Mesothelial cell of epicardium (in vitro differentiated cells): Measurements from ENCODE around the gene ZNF264. TPM values are rescaled to one million over a fixed set of nuclear protein-coding genes. Genes with fewer than 3 reads are reported as not detected.
"Not testable (repeated sequence)": the region's sequence is repeated elsewhere in the genome, so short reads cannot be mapped to it uniquely, and the experiment has no call there.

Experiments
- DNase-seq, 2 experiments: peaks; one replicate each; pipeline ENCODE4 v3.0.0; 2021; ENCODE audit warnings: low spot score in 2 of 2; ENCODE audit not compliant: unreplicated experiment in 2 of 2
- H3K27ac Mint-ChIP-seq: 2 replicates; pipeline ENCODE4 v1.8.0; 2021; ENCODE audit warnings: mixed read lengths
- H3K27me3 Mint-ChIP-seq: 2 replicates; pipeline ENCODE4 v1.8.0; 2021; ENCODE audit warnings: low read depth, mixed read lengths
- H3K36me3 Mint-ChIP-seq: 2 replicates; pipeline ENCODE4 v1.8.0; 2021; ENCODE audit warnings: mixed read lengths
- H3K4me1 Mint-ChIP-seq: 2 replicates; pipeline ENCODE4 v1.8.0; 2021; ENCODE audit warnings: mixed read lengths
- H3K4me3 Mint-ChIP-seq: 2 replicates; pipeline ENCODE4 v1.8.0; 2021; ENCODE audit warnings: mild to moderate bottlenecking, moderate library complexity, mixed read lengths
- H3K9me3 Mint-ChIP-seq: 2 replicates; pipeline ENCODE4 v1.8.0; 2021; ENCODE audit warnings: mixed read lengths
- total RNA-seq: library from RNA; stranded (reverse); gene quantifications from 3 replicates; pipeline ENCODE4 v1.2.1, GENCODE V29; 2021
- TF ChIP-seq, protein P1 (sequence below): fragments of 200-600 bp; sonication (generic); IDR thresholded peaks from one replicate; pipeline ENCODE4 v1.5.0; 2021; ENCODE audit warnings: antibody characterized with exemption; ENCODE audit not compliant: unreplicated experiment

ZNF264 gene
- total RNA-seq, 1 donor from 2014 or later = 39.6 TPM

DNA sequence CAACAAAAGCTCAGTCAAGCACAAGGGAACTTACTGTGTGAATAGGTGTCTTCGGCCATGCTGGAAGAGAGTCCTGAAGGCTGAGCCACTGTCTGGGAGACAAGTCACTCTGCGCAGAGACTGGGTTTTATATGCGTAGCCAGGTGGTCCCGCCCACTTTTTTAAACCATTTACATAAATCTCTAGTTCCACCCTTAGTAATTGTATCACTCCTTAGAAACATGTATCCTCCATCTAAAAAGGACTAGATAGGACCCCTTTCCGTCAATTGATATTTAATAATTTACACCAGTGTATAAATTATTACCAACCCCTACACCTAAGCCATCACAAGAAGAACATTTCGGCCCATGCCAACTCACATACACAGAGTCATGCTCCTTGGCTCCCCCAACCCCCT is 23.9 kb upstream of the ZNF264 start, which contains the start of gene DUXA:
Gene DUXA, minus strand, starts transcription at position 101 of the 400 bp plus-strand sequence. Its CDS starts 42 bp downstream, at position 59.
- H3K27me3 Mint-ChIP-seq = peaks cover 2% of the 10 kb centered on the region
- TF ChIP-seq, protein P1, sequence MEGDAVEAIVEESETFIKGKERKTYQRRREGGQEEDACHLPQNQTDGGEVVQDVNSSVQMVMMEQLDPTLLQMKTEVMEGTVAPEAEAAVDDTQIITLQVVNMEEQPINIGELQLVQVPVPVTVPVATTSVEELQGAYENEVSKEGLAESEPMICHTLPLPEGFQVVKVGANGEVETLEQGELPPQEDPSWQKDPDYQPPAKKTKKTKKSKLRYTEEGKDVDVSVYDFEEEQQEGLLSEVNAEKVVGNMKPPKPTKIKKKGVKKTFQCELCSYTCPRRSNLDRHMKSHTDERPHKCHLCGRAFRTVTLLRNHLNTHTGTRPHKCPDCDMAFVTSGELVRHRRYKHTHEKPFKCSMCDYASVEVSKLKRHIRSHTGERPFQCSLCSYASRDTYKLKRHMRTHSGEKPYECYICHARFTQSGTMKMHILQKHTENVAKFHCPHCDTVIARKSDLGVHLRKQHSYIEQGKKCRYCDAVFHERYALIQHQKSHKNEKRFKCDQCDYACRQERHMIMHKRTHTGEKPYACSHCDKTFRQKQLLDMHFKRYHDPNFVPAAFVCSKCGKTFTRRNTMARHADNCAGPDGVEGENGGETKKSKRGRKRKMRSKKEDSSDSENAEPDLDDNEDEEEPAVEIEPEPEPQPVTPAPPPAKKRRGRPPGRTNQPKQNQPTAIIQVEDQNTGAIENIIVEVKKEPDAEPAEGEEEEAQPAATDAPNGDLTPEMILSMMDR = no peak
- no peak within 1 kb of the TSS for H3K4me3 Mint-ChIP-seq
- peaks cover 42% of the 10 kb centered on the region for H3K9me3 Mint-ChIP-seq
- no peak for DNase-seq
- H3K4me1 Mint-ChIP-seq = peaks cover 4% of the 10 kb centered on the region
- H3K27ac Mint-ChIP-seq = no peak within 1 kb of the TSS
- H3K36me3 Mint-ChIP-seq = peaks cover 6% of the 10 kb centered on the region

DNA sequence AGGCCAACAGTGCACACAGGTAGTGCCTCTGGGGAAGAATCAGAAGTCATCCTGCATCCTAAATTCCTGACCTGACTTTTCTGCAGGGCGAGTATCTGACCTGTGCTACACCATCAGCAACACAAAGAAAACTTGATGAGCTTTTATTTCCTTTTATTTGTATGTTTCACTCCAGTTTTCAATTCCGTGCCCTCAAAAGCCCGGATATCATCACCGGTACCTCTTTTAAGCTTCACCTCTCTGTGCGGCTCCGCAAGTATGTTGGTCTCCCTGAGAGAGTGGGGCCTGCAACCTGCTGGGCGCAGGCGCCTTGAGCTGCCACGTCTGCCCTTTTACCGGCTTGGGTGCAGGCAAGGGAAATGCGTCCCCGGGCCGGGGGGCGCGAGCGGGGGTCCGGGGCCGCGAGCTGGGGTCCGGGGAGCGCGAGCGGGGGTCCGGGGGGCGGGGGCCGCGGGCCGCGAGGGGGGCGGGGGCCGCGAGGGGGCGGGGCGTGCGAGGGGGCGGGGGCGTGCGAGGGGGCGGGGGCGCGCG is 19.7 kb upstream of the ZNF264 start:
- H3K9me3 Mint-ChIP-seq = peaks cover 39% of the 10 kb centered on the region
- peak overlapping the region; percentile 61 for H3K4me3 Mint-ChIP-seq
- TF ChIP-seq, protein P1 = no peak

DNA sequence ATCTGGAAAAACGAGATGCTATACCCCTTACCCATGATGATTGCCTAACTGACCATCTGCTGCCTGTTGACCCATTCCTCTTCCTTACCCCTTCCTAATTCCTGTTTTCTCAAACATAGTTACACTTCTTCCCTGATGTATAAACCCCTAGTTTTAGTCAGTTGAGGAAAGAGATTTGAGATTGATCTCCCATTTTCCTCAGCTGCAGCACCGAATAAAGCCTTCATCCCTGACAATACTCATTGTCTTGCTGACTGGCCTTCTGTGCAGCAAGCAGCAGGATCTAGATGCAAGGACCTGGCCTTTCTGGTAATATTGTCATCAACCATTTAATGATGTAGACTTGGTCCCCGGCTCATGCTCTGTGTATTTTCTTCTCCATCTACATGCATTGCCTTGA is 999 bp upstream of the ZNF264 start:
- peaks cover 41% of the 10 kb centered on the region for H3K36me3 Mint-ChIP-seq
- H3K27ac Mint-ChIP-seq = peak overlapping the region; percentile 41
- H3K27me3 Mint-ChIP-seq = peaks cover 3% of the 10 kb centered on the region
- H3K9me3 Mint-ChIP-seq = peaks cover 26% of the 10 kb centered on the region
- no peak for DNase-seq
- peaks cover 23% of the 10 kb centered on the region for H3K4me1 Mint-ChIP-seq
- TF ChIP-seq, protein P1 = no peak
- peak overlapping the region; percentile 87 for H3K4me3 Mint-ChIP-seq

More for the DNA sequence above, 19.7 kb upstream of the ZNF264 start:
- Mint-ChIP-seq H3K27me3 (peaks cover 8% of the 10 kb centered on the region), H3K36me3 (no peaks in the 10 kb centered on the region), H3K4me1 (peaks cover 5% of the 10 kb centered on the region), H3K27ac (peak overlapping the region; percentile 26)
- DNase-seq = peak in 1 of 2 experiments; percentile 51

DNA sequence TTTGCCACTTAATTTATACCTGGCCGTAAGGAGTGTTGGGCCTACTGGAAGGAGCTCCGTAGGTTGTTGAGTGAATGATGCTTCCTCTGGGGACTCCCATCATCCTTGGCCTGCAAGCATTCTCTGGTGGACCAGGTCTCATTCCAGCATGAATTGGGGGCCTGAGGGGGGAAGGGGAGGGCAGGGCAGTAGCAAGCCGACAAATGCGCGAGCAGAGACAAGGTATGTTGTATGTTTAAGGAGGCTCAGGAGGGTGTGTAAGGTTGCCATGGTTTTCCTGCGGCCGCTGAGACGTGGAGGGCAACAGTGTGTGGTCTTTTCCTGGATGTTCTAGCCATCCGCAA is 749 bp downstream of the ZNF264 start:
- peak overlapping the region; percentile 95 for H3K4me3 Mint-ChIP-seq
- peaks cover 57% of the 10 kb centered on the region for H3K36me3 Mint-ChIP-seq
- no peak for DNase-seq
- TF ChIP-seq, protein P1 = no peak
- H3K4me1 Mint-ChIP-seq = peaks cover 23% of the 10 kb centered on the region
- peak overlapping the region; percentile 91 for H3K27ac Mint-ChIP-seq
- H3K27me3 Mint-ChIP-seq = peaks cover 3% of the 10 kb centered on the region
- H3K9me3 Mint-ChIP-seq = peaks cover 22% of the 10 kb centered on the region

DNA sequence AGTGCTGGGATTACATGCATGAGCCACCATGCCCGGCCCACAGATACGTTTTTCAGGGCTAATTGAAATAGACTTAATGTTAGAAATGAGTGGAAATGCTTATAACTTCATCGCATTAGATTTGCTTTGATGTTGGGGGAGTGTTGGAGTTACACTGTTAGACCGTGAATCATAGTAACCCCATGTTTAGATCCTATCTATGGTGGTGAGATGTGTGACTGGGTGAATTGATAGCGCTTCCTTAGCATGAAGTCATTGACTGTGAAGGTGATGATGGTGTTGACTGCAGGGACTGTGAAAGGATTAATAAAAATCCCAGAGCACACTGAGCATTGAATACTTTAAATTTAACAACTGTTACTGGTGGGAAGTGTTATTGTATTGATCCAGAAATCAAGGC is 1.7 kb downstream of the ZNF264 start:
- DNase-seq = no peak
- TF ChIP-seq, protein P1 = no peak
- H3K4me1 Mint-ChIP-seq = peaks cover 23% of the 10 kb centered on the region
- H3K9me3 Mint-ChIP-seq = peaks cover 15% of the 10 kb centered on the region
- peaks cover 65% of the 10 kb centered on the region for H3K36me3 Mint-ChIP-seq
- H3K27me3 Mint-ChIP-seq = peaks cover 3% of the 10 kb centered on the region
- H3K27ac Mint-ChIP-seq = no peak overlapping the region
- peak overlapping the region; percentile 95 for H3K4me3 Mint-ChIP-seq

DNA sequence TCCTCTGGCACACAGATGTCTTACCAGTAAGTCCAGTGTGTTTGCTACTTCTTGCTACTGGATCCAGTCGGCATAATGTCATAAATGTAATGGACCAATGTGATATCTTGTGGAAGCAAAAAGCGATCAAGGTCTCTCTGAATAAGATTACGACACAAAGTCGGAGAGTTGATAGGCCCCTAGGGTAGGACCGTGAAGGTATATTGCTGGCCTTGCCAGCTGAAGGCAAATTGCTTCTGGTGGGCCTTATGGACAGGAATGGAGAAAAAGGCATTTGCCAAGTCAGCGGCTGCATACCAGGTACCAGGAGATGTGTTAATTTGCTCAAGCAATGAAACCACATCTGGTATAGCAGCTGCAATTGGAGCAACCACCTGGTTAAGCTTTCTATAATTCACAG is 6.6 kb downstream of the ZNF264 start:
- H3K4me3 Mint-ChIP-seq, DNase-seq, H3K27ac Mint-ChIP-seq, H3K27me3 Mint-ChIP-seq, H3K9me3 Mint-ChIP-seq: not testable (repeated sequence)
- Mint-ChIP-seq H3K4me1 (peaks cover 10% of the 10 kb centered on the region), H3K36me3 (peaks cover 75% of the 10 kb centered on the region)
